Posterior cingulate gyrus (tissue), 11 donors: ENCODE data around the gene MARCHF6.
"Not testable (repeated sequence)": the region's sequence is repeated elsewhere in the genome, so short reads cannot be mapped to it uniquely, and the experiment has no call there.

Experiments used
- DNase-seq, 10 donors: peaks; one replicate each; pipeline versions ENCODE4 v3.0.0 to v3.0.0-alpha.2; 2020 to 2021; ENCODE audit warnings: mixed read lengths in 3 of 10
- intact Hi-C: fragments of 100-400 bp; cut with DNase I; formaldehyde crosslinking; loops from one replicate; pipeline ENCODE4 v1.15.1; 2023

MARCHF6 gene

DNA sequence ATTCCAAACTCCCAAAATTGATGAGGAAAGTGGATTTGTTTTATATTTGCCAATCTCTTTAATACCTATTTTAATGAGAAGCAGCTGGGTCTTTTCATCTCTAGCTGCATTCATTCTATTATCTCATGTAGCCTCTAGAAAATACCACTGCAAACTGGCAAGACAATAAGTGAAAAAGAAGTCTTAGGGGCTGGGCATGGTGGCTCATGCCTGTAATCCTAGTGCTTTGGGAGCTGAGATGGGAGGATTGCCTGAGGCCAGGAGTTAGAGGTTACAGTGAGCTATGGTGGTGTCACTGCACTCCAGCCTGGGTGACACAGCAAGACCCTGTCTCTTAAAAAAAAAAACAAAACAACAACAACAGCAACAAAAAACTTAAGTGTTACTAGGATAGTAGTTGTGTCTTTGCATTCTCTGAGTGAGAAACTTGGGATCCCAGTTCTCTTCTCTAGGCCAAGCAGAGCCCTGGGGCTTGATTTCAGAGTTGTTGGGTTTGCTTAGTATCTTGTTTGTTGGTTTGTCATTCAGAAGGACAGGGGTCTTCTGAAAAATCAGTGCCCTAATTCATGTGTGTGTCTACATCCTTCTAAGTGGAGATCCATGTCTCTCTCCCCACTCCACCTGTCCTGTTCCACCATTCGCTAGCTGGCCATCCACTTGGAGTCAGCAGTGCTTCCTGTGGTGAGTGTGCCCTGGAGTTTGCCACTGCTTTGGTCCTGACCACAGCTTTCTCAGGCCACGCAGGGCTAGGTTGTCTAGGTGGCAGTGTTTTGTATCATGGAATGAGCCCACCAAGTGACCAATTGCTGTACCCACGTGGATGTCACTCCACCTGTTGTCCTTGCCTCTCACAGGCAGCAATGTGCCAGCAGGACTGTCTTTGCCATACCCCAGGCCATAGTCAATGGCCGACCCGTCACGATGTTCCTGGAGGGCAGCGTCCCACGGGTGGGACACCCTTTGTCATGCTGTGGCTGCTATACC lies 19.5 kb downstream of the MARCHF6 start:
- DNase-seq = no peak
- intact Hi-C loops = no loop called here

DNA sequence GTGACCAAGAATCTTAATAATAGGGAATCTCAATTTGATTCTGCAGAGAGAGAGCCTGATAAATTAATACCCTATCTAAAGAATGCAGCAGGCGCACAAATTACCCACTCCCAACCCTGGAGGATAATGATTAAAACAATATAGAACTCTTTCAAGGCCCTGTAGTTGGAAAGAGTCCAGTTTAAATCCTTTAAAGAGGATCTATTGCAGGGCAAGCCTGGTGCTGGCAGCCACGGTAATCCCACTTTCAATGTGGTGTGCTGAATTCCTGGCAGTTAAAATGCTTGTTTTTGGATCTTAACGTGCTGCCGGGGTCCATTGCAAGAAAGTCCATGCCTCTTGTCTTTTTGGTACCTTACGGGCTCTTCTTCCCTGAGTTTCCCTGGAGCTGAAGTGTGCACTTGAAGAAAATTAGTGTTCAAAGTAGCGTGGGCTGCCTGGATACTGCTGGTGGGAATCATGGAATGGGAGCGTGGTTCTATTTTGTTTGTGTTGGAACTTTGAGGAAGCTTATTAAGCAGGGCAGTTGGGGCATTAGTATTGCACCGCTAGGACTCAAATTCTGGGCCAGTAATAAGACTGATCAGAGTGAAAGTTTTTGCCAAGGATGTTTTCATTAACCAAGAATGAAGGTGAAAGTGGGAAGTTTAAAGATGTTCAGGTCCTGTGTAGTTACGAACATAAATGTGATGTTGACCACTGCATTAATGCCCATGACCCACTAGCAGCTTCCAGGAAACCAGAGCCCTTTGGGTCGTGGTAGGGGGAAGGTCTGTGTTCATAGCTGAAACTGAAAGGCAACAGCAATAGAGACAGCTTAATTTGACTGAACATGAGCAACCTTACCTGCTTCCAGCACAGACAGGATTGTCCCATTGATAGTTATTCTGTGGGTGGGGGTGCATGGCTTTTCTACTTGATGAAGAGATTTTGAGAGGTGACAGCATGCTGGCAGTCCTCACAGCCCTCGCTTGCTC lies 20.8 kb downstream of the MARCHF6 start:
- DNase-seq = no peak
- intact Hi-C loops = no loop called here

DNA sequence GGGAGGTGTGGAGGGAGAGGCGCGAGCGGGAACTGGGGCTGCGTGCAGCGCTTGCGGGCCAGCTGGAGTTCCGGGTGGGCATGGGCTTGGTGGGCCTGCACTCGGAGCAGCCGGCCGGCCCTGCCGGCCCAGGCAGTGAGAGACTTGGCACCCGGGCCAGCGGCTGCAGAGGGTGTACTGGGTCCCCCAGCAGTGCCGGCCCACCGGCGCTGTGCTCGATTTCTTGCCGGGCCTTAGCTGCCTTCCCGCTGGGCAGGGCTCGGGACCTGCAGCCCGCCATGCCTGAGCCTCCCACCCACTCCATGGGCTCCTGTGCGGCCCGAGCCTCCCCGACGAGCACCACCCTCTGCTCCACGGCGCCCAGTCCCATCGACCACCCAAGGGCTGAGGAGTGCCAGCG lies 21.7 kb downstream of the MARCHF6 start:
- intact Hi-C loops, DNase-seq: not testable (repeated sequence)

DNA sequence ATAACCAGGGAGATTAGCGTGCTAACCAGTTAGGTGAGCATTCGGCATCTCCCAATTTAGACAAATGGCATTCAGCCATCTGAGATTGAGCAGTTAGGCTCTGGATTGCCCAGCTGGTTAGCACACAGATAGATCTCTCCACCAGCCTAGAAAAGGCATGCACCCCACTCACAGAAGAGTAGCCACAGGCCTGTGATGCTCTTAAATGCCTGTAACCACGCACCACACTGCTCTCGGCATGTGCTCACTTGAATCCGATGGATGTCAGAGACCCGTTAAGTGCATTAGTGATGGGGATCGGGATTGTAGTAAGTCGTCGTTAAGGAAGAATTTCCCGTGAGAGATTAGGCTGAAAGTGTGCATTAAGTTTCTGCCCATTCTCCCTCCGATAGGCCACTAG lies 23.0 kb downstream of the MARCHF6 start:
- intact Hi-C loops = no loop called here
- DNase-seq = no peak

- intact Hi-C loops = no loop called here
- DNase-seq = no peak
These were observed 23.6 kb downstream of the MARCHF6 start for GRCh38 chr5:10377081-10377480.

DNA sequence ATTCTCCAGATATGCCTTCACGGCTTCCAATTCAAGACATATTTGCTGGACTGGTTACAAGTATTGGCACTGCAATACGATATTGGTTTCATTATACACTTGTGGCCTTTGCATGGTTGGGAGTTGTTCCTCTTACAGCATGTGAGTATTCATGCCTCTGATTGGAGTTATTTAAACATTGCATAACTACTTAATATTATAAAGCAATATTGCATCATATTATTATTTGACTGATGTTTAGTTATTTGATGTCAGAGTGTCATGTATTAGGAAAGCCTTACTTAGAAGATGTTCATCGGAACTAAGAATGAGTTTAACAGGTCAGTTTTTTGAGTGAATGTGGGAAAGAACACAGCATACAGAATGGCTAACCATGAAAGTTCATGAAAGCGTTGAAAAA lies 28.3 kb downstream of the MARCHF6 start:
- intact Hi-C loops = no loop called here

DNA sequence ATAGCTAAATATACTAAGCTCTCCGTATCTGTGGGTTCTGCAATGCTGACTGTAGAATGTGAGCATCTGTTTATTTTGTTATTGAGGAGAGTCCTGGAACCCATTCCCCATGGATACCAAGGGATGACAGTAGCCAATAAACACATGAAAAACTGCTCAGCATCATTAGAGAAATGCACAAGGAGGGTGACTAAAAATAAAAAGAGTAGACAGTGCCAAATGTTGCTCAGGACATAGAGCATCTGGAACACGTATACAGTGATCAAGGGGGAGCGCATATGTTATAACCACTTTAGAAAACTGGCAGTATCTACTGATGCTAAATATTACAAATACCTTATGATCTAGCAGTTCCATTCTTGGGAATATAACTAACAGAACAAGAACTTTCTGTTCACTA lies 31.0 kb downstream of the MARCHF6 start:
- DNase-seq = no peak
- intact Hi-C loops = no loop called here

More for the DNA sequence above, 28.3 kb downstream of the MARCHF6 start:
- no peak for DNase-seq

DNA sequence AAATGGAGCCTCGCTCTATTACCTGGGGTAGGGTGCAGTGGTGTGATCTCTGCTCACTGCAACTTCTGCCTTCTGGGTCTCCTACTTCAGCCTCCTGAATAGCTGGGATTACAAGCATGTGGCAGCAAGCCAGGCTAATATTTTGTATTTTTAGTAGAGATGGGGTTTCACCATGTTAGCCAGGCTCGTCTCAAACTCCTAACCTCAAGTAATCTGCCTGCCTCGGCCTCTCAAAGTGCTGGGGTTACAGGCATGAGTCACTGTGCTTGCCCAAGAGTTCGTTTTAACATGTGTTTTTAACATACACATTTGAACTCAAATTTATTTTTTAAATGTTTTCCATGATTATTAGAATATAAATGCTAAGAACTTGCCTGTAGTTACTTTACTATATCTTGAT lies 34.2 kb downstream of the MARCHF6 start:
- intact Hi-C loops = no loop called here
- no peak for DNase-seq

DNA sequence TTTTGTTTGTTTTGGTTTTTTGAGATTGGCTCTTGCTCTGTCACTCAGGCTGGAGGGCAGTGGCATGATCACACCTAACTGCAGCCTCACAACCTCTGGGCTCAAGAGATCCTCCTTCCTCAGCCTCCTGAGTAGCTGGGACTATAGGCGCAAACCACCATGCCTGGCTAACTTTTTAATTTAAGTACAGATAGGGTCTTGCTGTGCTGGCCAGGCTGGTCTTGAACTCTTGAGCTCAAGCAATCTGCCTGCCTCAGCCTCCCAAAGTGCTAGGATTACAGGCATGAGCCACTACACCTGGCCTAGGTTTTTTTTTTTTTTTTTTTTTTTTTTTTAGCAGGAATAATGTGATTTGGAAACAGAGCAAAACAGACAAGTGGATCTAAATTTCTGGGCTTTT lies 37.6 kb downstream of the MARCHF6 start:
- intact Hi-C loops = no loop called here
- DNase-seq = no peak

- DNase-seq, intact Hi-C loops: not testable (repeated sequence)
These were observed 39.3 kb downstream of the MARCHF6 start for GRCh38 chr5:10392567-10393328.

GRCh38 chr5:10393491-10393890 lies 40.0 kb downstream of the MARCHF6 start:
- DNase-seq = no peak
- intact Hi-C loops = no loop called here

DNA sequence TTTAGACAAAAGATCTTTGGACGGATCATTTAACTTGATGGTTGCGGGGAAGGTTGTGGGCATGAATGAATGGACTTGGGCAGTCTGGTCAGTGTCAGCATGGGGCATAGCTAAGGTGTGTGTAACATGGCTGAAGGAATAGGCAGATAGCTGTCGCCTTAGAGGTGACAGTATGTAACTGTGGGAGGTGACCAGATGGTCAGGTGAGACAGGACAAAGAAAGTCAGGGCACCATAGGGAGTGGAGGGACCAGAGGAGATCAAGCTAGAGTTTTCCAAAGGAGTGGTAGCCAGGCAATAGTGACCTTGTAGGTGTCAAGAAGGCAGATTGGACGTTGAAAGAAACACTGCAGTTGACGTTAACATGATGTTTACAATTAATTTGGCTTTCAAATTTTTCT lies 43.1 kb downstream of the MARCHF6 start:
- no peak for DNase-seq
- intact Hi-C loops = no loop called here

- intact Hi-C loops = no loop called here
These were observed 46.3 kb downstream of the MARCHF6 start for GRCh38 chr5:10399839-10400238.

GRCh38 chr5:10400411-10400810 lies 46.9 kb downstream of the MARCHF6 start:
- DNase-seq = no peak
- intact Hi-C loops = no loop called here

More at GRCh38 chr5:10399839-10400238, 46.3 kb downstream of the MARCHF6 start:
- DNase-seq = no peak

DNA sequence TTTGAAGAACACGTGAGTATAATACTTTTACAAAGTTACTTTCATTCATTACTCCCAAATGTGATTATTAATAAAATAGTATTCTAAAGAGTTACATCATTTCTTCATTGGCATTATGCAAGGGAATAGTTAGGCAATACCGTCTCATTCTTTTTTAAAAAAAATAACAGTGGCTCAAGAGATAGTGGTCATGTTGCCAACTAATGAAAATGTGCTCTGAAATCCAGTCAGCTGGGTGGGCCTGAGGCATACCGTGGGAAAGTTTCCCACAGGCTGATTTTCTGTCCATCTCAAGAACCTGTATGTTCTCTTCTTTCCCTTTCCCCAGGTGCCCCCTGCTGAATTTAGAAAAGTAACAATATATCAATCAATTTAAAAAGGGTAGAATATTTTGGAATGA lies 47.3 kb downstream of the MARCHF6 start:
- intact Hi-C loops = no loop called here
- DNase-seq = no peak

DNA sequence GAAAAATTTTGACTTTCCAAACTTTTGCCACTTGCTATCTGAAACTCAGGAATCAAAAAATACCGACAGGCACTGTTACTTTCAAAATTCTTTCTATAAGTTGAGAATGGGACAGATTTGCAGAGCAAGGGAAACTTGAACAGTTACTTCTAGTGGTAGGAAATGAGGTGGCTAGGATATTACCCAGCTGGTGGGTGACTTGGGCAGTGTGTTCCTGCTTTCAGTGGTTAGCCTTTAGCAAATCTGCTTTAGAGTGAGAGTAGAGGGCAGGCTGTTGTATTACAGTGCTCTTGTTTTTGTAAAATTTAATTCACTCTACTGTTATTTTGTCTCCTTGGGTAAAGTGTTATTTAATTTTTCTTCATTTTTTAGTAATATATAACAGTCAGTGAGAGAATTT lies 48.0 kb downstream of the MARCHF6 start:
- intact Hi-C loops = no loop called here

More for the DNA sequence above, 48.0 kb downstream of the MARCHF6 start:
- no peak for DNase-seq
